K562 (cell line): ENCODE results near the gene ATP13A2. TPM values are rescaled to one million over a fixed set of nuclear protein-coding genes. Genes with fewer than 3 reads are reported as not detected.

Source experiments
- polyA plus RNA-seq, 8 experiments: library from polyadenylated mRNA; depleted of rRNA in 4 of 8; stranded (reverse) in 5 of 8; unstranded in 3 of 8; fragments of >200 nt; fragmentation: Nextera tagmentation in 2 of 8; fragmentation: Illumina TruSeq in 1 of 8; extraction: Ambion mirVana in 2 of 8; extraction: Trizol in 1 of 8; gene quantifications; 2 replicates each; pipeline versions ENCODE4 v1.2.1 to v1.2.3, GENCODE V29; 2011 to 2014; ENCODE audit warnings: inconsistent platforms in 1 of 8, missing spikeins in 1 of 8
- total RNA-seq, 7 experiments: library from RNA; depleted of rRNA in 6 of 7; stranded (reverse); fragments of >200 nt in 6 of 7; fragmentation: Illumina TruSeq in 2 of 7; extraction: Trizol in 2 of 7; gene quantifications; 2 replicates each; pipeline versions ENCODE4 v1.2.1 to v1.2.3, GENCODE V29; 2011 to 2021; ENCODE audit warnings: low replicate concordance in 1 of 7

ATP13A2 gene
- total and polyA plus RNA-seq, 9 of the 15 experiments (the other 6 are each of a cell fraction or from before 2014, with no cell fraction given), result 0.36 to 56.3 (median 16.3) TPM

Other genes starting within 250 kb of the ATP13A2 start
- under 0.01 TPM in 2 replicates for gene RNU1-2, start 115.9 kb downstream of the ATP13A2 start, total RNA-seq (2014; rRNA removed)
- 28,565 and 32,823 TPM in 2 replicates for gene RNU1-2, start 115.9 kb downstream of the ATP13A2 start, total RNA-seq (2014; rRNA removed; fragmentation: Illumina TruSeq; extraction: Trizol)
- gene RNU1-2, start 115.9 kb downstream of the ATP13A2 start, total RNA-seq (2015; rRNA removed; fragmentation: Illumina TruSeq; extraction: Trizol), result 20,456 and 27,045 TPM in 2 replicates
- 2,231 and 2,538 TPM in 2 replicates for gene RNU1-2, start 115.9 kb downstream of the ATP13A2 start, total RNA-seq (2021)
- 83.9 TPM in 1 of 2 replicates, not detected in the other for gene RNU1-2, start 115.9 kb downstream of the ATP13A2 start, polyA plus RNA-seq (2011; rRNA removed)
- not detected in 2 replicates for gene RNU1-2, start 115.9 kb downstream of the ATP13A2 start, polyA plus RNA-seq (2014; fragmentation: Illumina TruSeq; extraction: Trizol)
- gene RNU1-2, start 115.9 kb downstream of the ATP13A2 start, polyA plus RNA-seq (2014; fragmentation: Nextera tagmentation; extraction: Ambion mirVana), result 1 to 10 TPM in 1 of 2 experiments, not detected in 1; 3.0 TPM
- not detected in 2 replicates for gene RNU1-2, start 115.9 kb downstream of the ATP13A2 start, polyA plus RNA-seq (2014; rRNA removed)
- 6.3 and 9.7 TPM in 2 replicates for gene CROCC, start 90.0 kb downstream of the ATP13A2 start, total RNA-seq (2014; rRNA removed)
- 1.9 and 3.0 TPM in 2 replicates for gene CROCC, start 90.0 kb downstream of the ATP13A2 start, total RNA-seq (2014; rRNA removed; fragmentation: Illumina TruSeq; extraction: Trizol)
- gene CROCC, start 90.0 kb downstream of the ATP13A2 start, total RNA-seq (2015; rRNA removed; fragmentation: Illumina TruSeq; extraction: Trizol), result 7.3 and 7.6 TPM in 2 replicates
- 9.3 and 10.4 TPM in 2 replicates for gene CROCC, start 90.0 kb downstream of the ATP13A2 start, total RNA-seq (2021)
- gene CROCC, start 90.0 kb downstream of the ATP13A2 start, polyA plus RNA-seq (2011; rRNA removed), result 8.6 and 15.2 TPM in 2 replicates
- gene CROCC, start 90.0 kb downstream of the ATP13A2 start, polyA plus RNA-seq (2014; fragmentation: Illumina TruSeq; extraction: Trizol), result 7.8 and 8.4 TPM in 2 replicates
- under 1 TPM; 0.17 TPM for gene CROCC, start 90.0 kb downstream of the ATP13A2 start, polyA plus RNA-seq (2014; fragmentation: Nextera tagmentation; extraction: Ambion mirVana)
- gene CROCC, start 90.0 kb downstream of the ATP13A2 start, polyA plus RNA-seq (2014; rRNA removed), result 14.4 and 15.4 TPM in 2 replicates
- gene MFAP2, start 31.3 kb downstream of the ATP13A2 start, total RNA-seq (2014; rRNA removed), result not detected in 2 replicates
- gene MFAP2, start 31.3 kb downstream of the ATP13A2 start, total RNA-seq (2014; rRNA removed; fragmentation: Illumina TruSeq; extraction: Trizol), result not detected in 2 replicates
- not detected in 2 replicates for gene MFAP2, start 31.3 kb downstream of the ATP13A2 start, total RNA-seq (2015; rRNA removed; fragmentation: Illumina TruSeq; extraction: Trizol)
- 0.31 TPM in 1 of 2 replicates, not detected in the other for gene MFAP2, start 31.3 kb downstream of the ATP13A2 start, total RNA-seq (2021)
- not detected in 2 replicates for gene MFAP2, start 31.3 kb downstream of the ATP13A2 start, polyA plus RNA-seq (2011; rRNA removed)
- gene MFAP2, start 31.3 kb downstream of the ATP13A2 start, polyA plus RNA-seq (2014; fragmentation: Illumina TruSeq; extraction: Trizol), result 0.18 TPM in 1 of 2 replicates, not detected in the other
- not detected for gene MFAP2, start 31.3 kb downstream of the ATP13A2 start, polyA plus RNA-seq (2014; fragmentation: Nextera tagmentation; extraction: Ambion mirVana)
- not detected in 2 replicates for gene MFAP2, start 31.3 kb downstream of the ATP13A2 start, polyA plus RNA-seq (2014; rRNA removed)
- 351 and 360 TPM in 2 replicates for gene SDHB, start 42.1 kb upstream of the ATP13A2 start, total RNA-seq (2014; rRNA removed)
- 396 and 465 TPM in 2 replicates for gene SDHB, start 42.1 kb upstream of the ATP13A2 start, total RNA-seq (2014; rRNA removed; fragmentation: Illumina TruSeq; extraction: Trizol)
- gene SDHB, start 42.1 kb upstream of the ATP13A2 start, total RNA-seq (2015; rRNA removed; fragmentation: Illumina TruSeq; extraction: Trizol), result 365 and 377 TPM in 2 replicates
- gene SDHB, start 42.1 kb upstream of the ATP13A2 start, total RNA-seq (2021), result 263 and 299 TPM in 2 replicates
- 453 and 554 TPM in 2 replicates for gene SDHB, start 42.1 kb upstream of the ATP13A2 start, polyA plus RNA-seq (2011; rRNA removed)
- 373 and 453 TPM in 2 replicates for gene SDHB, start 42.1 kb upstream of the ATP13A2 start, polyA plus RNA-seq (2014; fragmentation: Illumina TruSeq; extraction: Trizol)
- 100 to 1,000 TPM; 207 to 339 TPM for gene SDHB, start 42.1 kb upstream of the ATP13A2 start, polyA plus RNA-seq (2014; fragmentation: Nextera tagmentation; extraction: Ambion mirVana)
- 390 and 400 TPM in 2 replicates for gene SDHB, start 42.1 kb upstream of the ATP13A2 start, polyA plus RNA-seq (2014; rRNA removed)
- gene PADI2, start 107.5 kb upstream of the ATP13A2 start, total RNA-seq (2014; rRNA removed), result not detected in 2 replicates
- not detected in 2 replicates for gene PADI2, start 107.5 kb upstream of the ATP13A2 start, total RNA-seq (2014; rRNA removed; fragmentation: Illumina TruSeq; extraction: Trizol)
- not detected in 2 replicates for gene PADI2, start 107.5 kb upstream of the ATP13A2 start, total RNA-seq (2015; rRNA removed; fragmentation: Illumina TruSeq; extraction: Trizol)
- 0.11 and 0.13 TPM in 2 replicates for gene PADI2, start 107.5 kb upstream of the ATP13A2 start, total RNA-seq (2021)
- 0.01 TPM in 2 replicates for gene PADI2, start 107.5 kb upstream of the ATP13A2 start, polyA plus RNA-seq (2011; rRNA removed)
- not detected in 2 replicates for gene PADI2, start 107.5 kb upstream of the ATP13A2 start, polyA plus RNA-seq (2014; fragmentation: Illumina TruSeq; extraction: Trizol)
- under 1 TPM; 0.01 TPM for gene PADI2, start 107.5 kb upstream of the ATP13A2 start, polyA plus RNA-seq (2014; fragmentation: Nextera tagmentation; extraction: Ambion mirVana)
- not detected in 2 replicates for gene PADI2, start 107.5 kb upstream of the ATP13A2 start, polyA plus RNA-seq (2014; rRNA removed)
- gene PADI1, start 193.2 kb upstream of the ATP13A2 start, total RNA-seq (2014; rRNA removed), result not detected in 2 replicates
- not detected in 2 replicates for gene PADI1, start 193.2 kb upstream of the ATP13A2 start, total RNA-seq (2014; rRNA removed; fragmentation: Illumina TruSeq; extraction: Trizol)
- not detected in 2 replicates for gene PADI1, start 193.2 kb upstream of the ATP13A2 start, total RNA-seq (2015; rRNA removed; fragmentation: Illumina TruSeq; extraction: Trizol)
- gene PADI1, start 193.2 kb upstream of the ATP13A2 start, total RNA-seq (2021), result not detected in 2 replicates
- not detected in 2 replicates for gene PADI1, start 193.2 kb upstream of the ATP13A2 start, polyA plus RNA-seq (2011; rRNA removed)
- not detected in 2 replicates for gene PADI1, start 193.2 kb upstream of the ATP13A2 start, polyA plus RNA-seq (2014; fragmentation: Illumina TruSeq; extraction: Trizol)
- not detected for gene PADI1, start 193.2 kb upstream of the ATP13A2 start, polyA plus RNA-seq (2014; fragmentation: Nextera tagmentation; extraction: Ambion mirVana)
- not detected in 2 replicates for gene PADI1, start 193.2 kb upstream of the ATP13A2 start, polyA plus RNA-seq (2014; rRNA removed)
- gene PADI3, start 237.2 kb upstream of the ATP13A2 start, total RNA-seq (2014; rRNA removed), result not detected in 2 replicates
- not detected in 2 replicates for gene PADI3, start 237.2 kb upstream of the ATP13A2 start, total RNA-seq (2014; rRNA removed; fragmentation: Illumina TruSeq; extraction: Trizol)
- gene PADI3, start 237.2 kb upstream of the ATP13A2 start, total RNA-seq (2015; rRNA removed; fragmentation: Illumina TruSeq; extraction: Trizol), result not detected in 2 replicates
- gene PADI3, start 237.2 kb upstream of the ATP13A2 start, total RNA-seq (2021), result not detected in 2 replicates
- not detected in 2 replicates for gene PADI3, start 237.2 kb upstream of the ATP13A2 start, polyA plus RNA-seq (2011; rRNA removed)
- not detected in 2 replicates for gene PADI3, start 237.2 kb upstream of the ATP13A2 start, polyA plus RNA-seq (2014; fragmentation: Illumina TruSeq; extraction: Trizol)
- not detected for gene PADI3, start 237.2 kb upstream of the ATP13A2 start, polyA plus RNA-seq (2014; fragmentation: Nextera tagmentation; extraction: Ambion mirVana)
- not detected in 2 replicates for gene PADI3, start 237.2 kb upstream of the ATP13A2 start, polyA plus RNA-seq (2014; rRNA removed)